ENCODE measurements around the gene HNF4A. TPM values are rescaled to one million over a fixed set of nuclear protein-coding genes. Genes with fewer than 3 reads are reported as not detected.

The HNF4A gene
- total and polyA plus RNA-seq, 2 donors: 0.09 TPM; not detected in 1

- no peak for DNase-seq (ENCODE audit: extremely low spot score)
- Histone ChIP-seq H3K4me1 (ENCODE audit: insufficient read depth) (no peaks in the 10 kb centered on the region), H3K4me3 (ENCODE audit: low read depth, low read length) (no peak overlapping the region), H3K27ac (ENCODE audit: low read depth) (no peak overlapping the region), H3K36me3 (ENCODE audit: insufficient read depth) (no peaks in the 10 kb centered on the region)
- 87% methylated on average over 14 of the region's 14 CpGs for WGBS
Observed at GRCh38 chr20:44424039-44424495, 68.6 kb downstream of the HNF4A start.

GRCh38 chr20:44425923-44426322, 70.4 kb downstream of the HNF4A start:
- H3K36me3 ChIP-seq (ENCODE audit: insufficient read depth): no peaks in the 10 kb centered on the region
- 82% methylated on average over 2 of the region's 2 CpGs for WGBS
- H3K4me1 ChIP-seq (ENCODE audit: insufficient read depth): no peaks in the 10 kb centered on the region
- H3K4me3 ChIP-seq (ENCODE audit: low read depth, low read length): no peak overlapping the region
- no peak for DNase-seq (ENCODE audit: extremely low spot score)
- no peak overlapping the region for H3K27ac ChIP-seq (ENCODE audit: low read depth)

GRCh38 chr20:44426879-44427790, 71.6 kb downstream of the HNF4A start:
- no peak for DNase-seq (ENCODE audit: extremely low spot score)
- Histone ChIP-seq H3K4me3 (ENCODE audit: low read depth, low read length) (no peak overlapping the region), H3K27ac (ENCODE audit: low read depth) (no peak overlapping the region), H3K4me1 (ENCODE audit: insufficient read depth) (no peaks in the 10 kb centered on the region), H3K36me3 (ENCODE audit: insufficient read depth) (no peaks in the 10 kb centered on the region)
- WGBS: 76% methylated on average over 10 of the region's 10 CpGs

GRCh38 chr20:44427804-44428173, 72.3 kb downstream of the HNF4A start:
- Histone ChIP-seq H3K27ac (ENCODE audit: low read depth) (no peak overlapping the region), H3K4me3 (ENCODE audit: low read depth, low read length) (no peak overlapping the region), H3K4me1 (ENCODE audit: insufficient read depth) (no peaks in the 10 kb centered on the region), H3K36me3 (ENCODE audit: insufficient read depth) (no peaks in the 10 kb centered on the region)
- no peak for DNase-seq (ENCODE audit: extremely low spot score)
- 79% methylated on average over 3 of the region's 3 CpGs for WGBS

- H3K4me3 ChIP-seq (ENCODE audit: low read depth, low read length): no peak overlapping the region
- H3K27ac ChIP-seq (ENCODE audit: low read depth): no peak overlapping the region
- 91% methylated on average over 8 of the region's 8 CpGs for WGBS
- DNase-seq (ENCODE audit: extremely low spot score): no peak
- no peaks in the 10 kb centered on the region for H3K36me3 ChIP-seq (ENCODE audit: insufficient read depth)
- no peaks in the 10 kb centered on the region for H3K4me1 ChIP-seq (ENCODE audit: insufficient read depth)
Observed at GRCh38 chr20:44428174-44429016, 72.9 kb downstream of the HNF4A start.

DNA sequence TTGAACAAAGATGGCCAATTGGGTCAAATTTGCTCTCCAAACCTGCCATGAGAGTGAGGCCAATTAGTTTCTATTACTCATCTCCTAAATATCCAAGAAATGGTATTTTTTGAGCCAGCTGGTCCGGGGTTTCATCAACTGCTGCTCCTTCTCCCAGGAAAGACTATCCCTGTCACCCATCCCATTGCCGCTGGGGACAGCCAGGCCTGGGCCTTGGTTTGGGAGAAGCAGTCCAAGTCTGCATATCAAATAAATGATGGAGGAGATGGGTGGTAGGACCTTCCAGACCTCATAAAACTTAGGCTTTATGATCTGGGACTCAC, 73.5 kb downstream of the HNF4A start:
- no peaks in the 10 kb centered on the region for H3K36me3 ChIP-seq (ENCODE audit: insufficient read depth)
- H3K4me3 ChIP-seq (ENCODE audit: low read depth, low read length): no peak overlapping the region
- H3K4me1 ChIP-seq (ENCODE audit: insufficient read depth): no peaks in the 10 kb centered on the region
- no peak overlapping the region for H3K27ac ChIP-seq (ENCODE audit: low read depth)
- DNase-seq (ENCODE audit: extremely low spot score): no peak
- WGBS: 82% methylated on average over 2 of the region's 2 CpGs

DNA sequence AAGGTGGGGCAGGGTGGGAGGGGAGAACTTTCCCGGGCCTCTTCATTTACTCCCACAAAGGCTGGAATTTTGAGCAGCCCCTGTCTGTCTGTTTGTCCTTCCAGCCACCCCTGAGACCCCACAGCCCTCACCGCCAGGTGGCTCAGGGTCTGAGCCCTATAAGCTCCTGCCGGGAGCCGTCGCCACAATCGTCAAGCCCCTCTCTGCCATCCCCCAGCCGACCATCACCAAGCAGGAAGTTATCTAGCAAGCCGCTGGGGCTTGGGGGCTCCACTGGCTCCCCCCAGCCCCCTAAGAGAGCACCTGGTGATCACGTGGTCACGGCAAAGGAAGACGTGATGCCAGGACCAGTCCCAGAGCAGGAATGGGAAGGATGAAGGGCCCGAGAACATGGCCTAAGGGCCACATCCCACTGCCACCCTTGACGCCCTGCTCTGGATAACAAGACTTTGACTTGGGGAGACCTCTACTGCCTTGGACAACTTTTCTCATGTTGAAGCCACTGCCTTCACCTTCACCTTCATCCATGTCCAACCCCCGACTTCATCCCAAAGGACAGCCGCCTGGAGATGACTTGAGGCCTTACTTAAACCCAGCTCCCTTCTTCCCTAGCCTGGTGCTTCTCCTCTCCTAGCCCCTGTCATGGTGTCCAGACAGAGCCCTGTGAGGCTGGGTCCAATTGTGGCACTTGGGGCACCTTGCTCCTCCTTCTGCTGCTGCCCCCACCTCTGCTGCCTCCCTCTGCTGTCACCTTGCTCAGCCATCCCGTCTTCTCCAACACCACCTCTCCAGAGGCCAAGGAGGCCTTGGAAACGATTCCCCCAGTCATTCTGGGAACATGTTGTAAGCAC, 74.1 kb downstream of the HNF4A start:
- Histone ChIP-seq H3K27ac (ENCODE audit: low read depth) (no peak overlapping the region), H3K36me3 (ENCODE audit: insufficient read depth) (no peaks in the 10 kb centered on the region), H3K4me1 (ENCODE audit: insufficient read depth) (no peaks in the 10 kb centered on the region), H3K4me3 (ENCODE audit: low read depth, low read length) (no peak overlapping the region)
- WGBS: 78% methylated on average over 17 of the region's 17 CpGs
- no peak for DNase-seq (ENCODE audit: extremely low spot score)

DNA sequence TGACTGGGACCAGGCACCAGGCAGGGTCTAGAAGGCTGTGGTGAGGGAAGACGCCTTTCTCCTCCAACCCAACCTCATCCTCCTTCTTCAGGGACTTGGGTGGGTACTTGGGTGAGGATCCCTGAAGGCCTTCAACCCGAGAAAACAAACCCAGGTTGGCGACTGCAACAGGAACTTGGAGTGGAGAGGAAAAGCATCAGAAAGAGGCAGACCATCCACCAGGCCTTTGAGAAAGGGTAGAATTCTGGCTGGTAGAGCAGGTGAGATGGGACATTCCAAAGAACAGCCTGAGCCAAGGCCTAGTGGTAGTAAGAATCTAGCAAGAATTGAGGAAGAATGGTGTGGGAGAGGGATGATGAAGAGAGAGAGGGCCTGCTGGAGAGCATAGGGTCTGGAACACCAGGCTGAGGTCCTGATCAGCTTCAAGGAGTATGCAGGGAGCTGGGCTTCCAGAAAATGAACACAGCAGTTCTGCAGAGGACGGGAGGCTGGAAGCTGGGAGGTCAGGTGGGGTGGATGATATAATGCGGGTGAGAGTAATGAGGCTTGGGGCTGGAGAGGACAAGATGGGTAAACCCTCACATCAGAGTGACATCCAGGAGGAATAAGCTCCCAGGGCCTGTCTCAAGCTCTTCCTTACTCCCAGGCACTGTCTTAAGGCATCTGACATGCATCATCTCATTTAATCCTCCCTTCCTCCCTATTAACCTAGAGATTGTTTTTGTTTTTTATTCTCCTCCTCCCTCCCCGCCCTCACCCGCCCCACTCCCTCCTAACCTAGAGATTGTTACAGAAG, 75.0 kb downstream of the HNF4A start:
- no peak for DNase-seq (ENCODE audit: extremely low spot score)
- Histone ChIP-seq H3K4me1 (ENCODE audit: insufficient read depth) (no peaks in the 10 kb centered on the region), H3K27ac (ENCODE audit: low read depth) (no peak overlapping the region), H3K4me3 (ENCODE audit: low read depth, low read length) (no peak overlapping the region), H3K36me3 (ENCODE audit: insufficient read depth) (no peaks in the 10 kb centered on the region)
- WGBS: 90% methylated on average over 7 of the region's 7 CpGs

- Histone ChIP-seq H3K4me1 (ENCODE audit: insufficient read depth) (no peaks in the 10 kb centered on the region), H3K36me3 (ENCODE audit: insufficient read depth) (no peaks in the 10 kb centered on the region), H3K4me3 (ENCODE audit: low read depth, low read length) (no peak overlapping the region), H3K27ac (ENCODE audit: low read depth) (no peak overlapping the region)
- 30% methylated on average over 4 of the region's 4 CpGs for WGBS
- no peak for DNase-seq (ENCODE audit: extremely low spot score)
Observed at GRCh38 chr20:44431118-44431501, 75.6 kb downstream of the HNF4A start.

DNA sequence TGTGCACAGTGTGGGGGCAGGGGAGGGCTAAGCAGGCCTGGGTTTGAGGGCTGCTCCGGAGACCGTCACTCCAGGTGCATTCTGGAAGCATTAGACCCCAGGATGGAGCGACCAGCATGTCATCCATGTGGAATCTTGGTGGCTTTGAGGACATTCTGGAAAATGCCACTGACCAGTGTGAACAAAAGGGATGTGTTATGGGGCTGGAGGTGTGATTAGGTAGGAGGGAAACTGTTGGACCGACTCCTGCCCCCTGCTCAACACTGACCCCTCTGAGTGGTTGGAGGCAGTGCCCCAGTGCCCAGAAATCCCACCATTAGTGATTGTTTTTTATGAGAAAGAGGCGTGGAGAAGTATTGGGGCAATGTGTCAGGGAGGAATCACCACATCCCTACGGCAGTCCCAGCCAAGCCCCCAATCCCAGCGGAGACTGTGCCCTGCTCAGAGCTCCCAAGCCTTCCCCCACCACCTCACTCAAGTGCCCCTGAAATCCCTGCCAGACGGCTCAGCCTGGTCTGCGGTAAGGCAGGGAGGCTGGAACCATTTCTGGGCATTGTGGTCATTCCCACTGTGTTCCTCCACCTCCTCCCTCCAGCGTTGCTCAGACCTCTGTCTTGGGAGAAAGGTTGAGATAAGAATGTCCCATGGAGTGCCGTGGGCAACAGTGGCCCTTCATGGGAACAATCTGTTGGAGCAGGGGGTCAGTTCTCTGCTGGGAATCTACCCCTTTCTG, 76.2 kb downstream of the HNF4A start:
- no peaks in the 10 kb centered on the region for H3K4me1 ChIP-seq (ENCODE audit: insufficient read depth)
- no peak overlapping the region for H3K4me3 ChIP-seq (ENCODE audit: low read depth, low read length)
- no peak for DNase-seq (ENCODE audit: extremely low spot score)
- no peaks in the 10 kb centered on the region for H3K36me3 ChIP-seq (ENCODE audit: insufficient read depth)
- WGBS: 49% methylated on average over 11 of the region's 11 CpGs
- no peak overlapping the region for H3K27ac ChIP-seq (ENCODE audit: low read depth)

DNA sequence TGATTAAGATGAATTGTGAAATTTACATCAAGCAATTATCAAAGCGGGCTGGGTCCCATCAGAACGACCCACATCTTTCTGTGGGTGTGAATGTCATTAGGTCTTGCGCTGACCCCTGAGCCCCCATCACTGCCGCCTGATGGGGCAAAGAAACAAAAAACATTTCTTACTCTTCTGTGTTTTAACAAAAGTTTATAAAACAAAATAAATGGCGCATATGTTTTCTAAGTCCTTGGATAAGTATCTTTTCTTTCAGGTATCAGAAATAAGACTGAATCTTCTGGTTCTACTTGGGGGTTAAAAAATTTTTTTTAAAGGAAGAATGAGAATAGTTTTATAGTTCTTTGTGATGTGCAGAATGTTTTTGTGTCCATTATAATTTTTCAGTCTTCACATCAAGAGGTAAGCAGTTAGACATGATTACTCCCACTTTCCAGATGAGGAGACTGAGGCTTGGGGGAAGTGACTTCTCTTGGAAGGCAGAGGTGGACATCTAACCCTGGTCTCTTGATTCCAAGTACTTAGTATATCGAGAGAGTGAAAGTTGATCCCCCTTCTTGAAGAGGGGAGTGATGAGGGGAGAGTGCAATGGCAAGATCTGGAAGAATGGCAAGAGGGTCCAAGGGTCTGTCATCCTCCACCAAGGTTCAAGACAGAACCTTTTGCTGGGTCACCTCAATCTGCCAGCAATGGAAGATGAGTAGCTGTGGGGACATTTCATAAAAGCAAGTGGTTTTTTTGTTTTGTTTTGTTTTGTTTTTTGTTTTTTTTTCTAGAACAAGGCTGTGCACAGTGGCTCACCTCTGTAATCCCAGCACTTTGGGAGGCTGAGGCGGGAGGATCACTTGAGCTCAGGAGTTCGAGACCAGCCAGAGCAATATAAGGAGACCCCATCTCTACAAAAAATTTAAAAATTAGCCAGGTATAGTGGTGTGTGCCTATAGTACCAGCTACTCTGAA, 77.4 kb downstream of the HNF4A start:
- Histone ChIP-seq H3K4me1 (ENCODE audit: insufficient read depth) (no peaks in the 10 kb centered on the region), H3K4me3 (ENCODE audit: low read depth, low read length) (no peak overlapping the region), H3K36me3 (ENCODE audit: insufficient read depth) (no peaks in the 10 kb centered on the region), H3K27ac (ENCODE audit: low read depth) (no peak overlapping the region)
- DNase-seq (ENCODE audit: extremely low spot score): no peak
- 74% methylated on average over 8 of the region's 8 CpGs for WGBS
